Liver (tissue), 9 donors: ENCODE data around the gene ZCCHC17. TPM values are rescaled to one million over a fixed set of nuclear protein-coding genes. Genes with fewer than 3 reads are reported as not detected.

Source experiments
- DNase-seq: peaks from one replicate; pipeline ENCODE4 v3.0.0-alpha.2; 2017; ENCODE audit warnings: low spot score
- H3K27ac ChIP-seq, 2 donors: one replicate each; pipeline ENCODE4 v1.7.0; 2013; ENCODE audit warnings: inconsistent platforms in 2 of 2, low read length in 2 of 2, control low read depth in 1 of 2, low read depth in 1 of 2, mild to moderate bottlenecking in 1 of 2
- H3K27me3 ChIP-seq, 4 donors: one replicate each; pipeline versions ENCODE4 v1.6.1 to v1.7.0; 2013; ENCODE audit warnings: low read length in 3 of 4, inconsistent platforms in 1 of 4, mild to moderate bottlenecking in 1 of 4, moderate library complexity in 1 of 4; ENCODE audit not compliant: control insufficient read depth in 4 of 4, insufficient read depth in 4 of 4
- H3K36me3 ChIP-seq, 4 donors: one replicate each; pipeline versions ENCODE4 v1.6.1 to v1.7.0; 2013; ENCODE audit warnings: low read length in 3 of 4, mild to moderate bottlenecking in 3 of 4, low read depth in 1 of 4, moderate library complexity in 1 of 4; ENCODE audit not compliant: control insufficient read depth in 4 of 4, insufficient read depth in 3 of 4
- H3K4me1 ChIP-seq, 4 donors: one replicate each; pipeline versions ENCODE4 v1.6.1 to v1.7.0; 2013; ENCODE audit warnings: low read length in 3 of 4, mild to moderate bottlenecking in 3 of 4, moderate library complexity in 1 of 4; ENCODE audit not compliant: control insufficient read depth in 4 of 4, insufficient read depth in 4 of 4
- H3K4me3 ChIP-seq, 3 donors: one replicate each; pipeline versions ENCODE4 v1.6.1 to v1.7.0; 2013; ENCODE audit warnings: low read length in 3 of 3, control low read depth in 1 of 3, low read depth in 1 of 3, mild to moderate bottlenecking in 1 of 3
- H3K9ac ChIP-seq, 2 donors: one replicate each; pipeline ENCODE4 v1.7.0; 2013; ENCODE audit warnings: low read length in 2 of 2, mild to moderate bottlenecking in 2 of 2, moderate library complexity in 2 of 2, control low read depth in 1 of 2, low read depth in 1 of 2
- H3K9me3 ChIP-seq, 4 donors: one replicate each; pipeline versions ENCODE4 v1.6.1 to v1.7.0; 2013; ENCODE audit warnings: low read length in 3 of 4; ENCODE audit not compliant: control insufficient read depth in 4 of 4
- ATF3 ChIP-seq: IDR thresholded peaks from 2 replicates; pipeline ENCODE4 v1.6.1; 2016; ENCODE audit warnings: antibody characterized with exemption
- CTCF ChIP-seq: fragments of 150-350 bp; IDR thresholded peaks from 2 replicates; pipeline ENCODE4 v1.5.1; 2017; ENCODE audit warnings: improper control_type of control experiment, low read depth, low read length; ENCODE audit not compliant: missing input control
- EGR1 ChIP-seq, 2 donors: IDR thresholded peaks; 2 replicates each; pipeline ENCODE4 v1.6.1; 2016 to 2018; ENCODE audit warnings: antibody characterized with exemption in 2 of 2, low read depth in 2 of 2
- FOXA1 ChIP-seq: IDR thresholded peaks from 2 replicates; pipeline ENCODE4 v1.6.1; 2016; ENCODE audit warnings: antibody characterized with exemption
- FOXA2 ChIP-seq: IDR thresholded peaks from 2 replicates; pipeline ENCODE4 v1.6.1; 2016; ENCODE audit warnings: antibody characterized with exemption
- GABPA ChIP-seq, 2 donors: IDR thresholded peaks in 1 of 2; conservative IDR thresholded peaks in 1 of 2; 2 replicates each; pipeline ENCODE4 v1.6.1; 2016; ENCODE audit warnings: antibody characterized with exemption in 2 of 2, mild to moderate bottlenecking in 1 of 2, moderate library complexity in 1 of 2
- HNF4A ChIP-seq, 2 donors: conservative IDR thresholded peaks; 2 replicates each; pipeline ENCODE4 v1.6.1; 2016; ENCODE audit warnings: antibody characterized with exemption in 2 of 2, mild to moderate bottlenecking in 2 of 2
- HNF4G ChIP-seq: IDR thresholded peaks from 2 replicates; pipeline ENCODE4 v1.6.1; 2016; ENCODE audit warnings: antibody characterized with exemption
- JUND ChIP-seq, 2 donors: IDR thresholded peaks; 2 replicates each; pipeline ENCODE4 v1.6.1; 2016; ENCODE audit warnings: antibody characterized with exemption in 2 of 2
- MAX ChIP-seq: IDR thresholded peaks from 2 replicates; pipeline ENCODE4 v1.6.1; 2016; ENCODE audit warnings: antibody characterized with exemption
- NR2F2 ChIP-seq: IDR thresholded peaks from 2 replicates; pipeline ENCODE4 v1.6.1; 2016; ENCODE audit warnings: antibody characterized with exemption
- RAD21 ChIP-seq, 2 donors: IDR thresholded peaks; 2 replicates each; pipeline ENCODE4 v1.6.1; 2016; ENCODE audit warnings: antibody characterized with exemption in 2 of 2, mild to moderate bottlenecking in 2 of 2
- REST ChIP-seq: IDR thresholded peaks from 2 replicates; pipeline ENCODE4 v1.6.1; 2016; ENCODE audit warnings: antibody characterized with exemption, mild to moderate bottlenecking
- RXRA ChIP-seq, 2 donors: IDR thresholded peaks; 2 replicates each; pipeline ENCODE4 v1.6.1; 2017 to 2018; ENCODE audit warnings: antibody characterized with exemption in 2 of 2, mild to moderate bottlenecking in 1 of 2
- SP1 ChIP-seq: IDR thresholded peaks from 2 replicates; pipeline ENCODE4 v1.6.1; 2018; ENCODE audit warnings: antibody characterized with exemption, mild to moderate bottlenecking
- TAF1 ChIP-seq: conservative IDR thresholded peaks from 2 replicates; pipeline ENCODE4 v1.6.1; 2016; ENCODE audit warnings: antibody characterized with exemption, mild to moderate bottlenecking
- YY1 ChIP-seq: IDR thresholded peaks from 2 replicates; pipeline ENCODE4 v1.6.1; 2016; ENCODE audit warnings: antibody characterized with exemption, mild to moderate bottlenecking
- ZBTB33 ChIP-seq: IDR thresholded peaks from 2 replicates; pipeline ENCODE4 v1.6.1; 2016; ENCODE audit warnings: antibody characterized with exemption
- WGBS: extraction: QIAGEN DNeasy Blood & Tissue Kit; methylation state at CpG from one replicate; pipeline ENCODE4 v1.1.7; 2013; 5-methylcytosine and 5-hydroxymethylcytosine counted together
- polyA plus RNA-seq, 2 donors: library from polyadenylated mRNA; stranded (reverse) in 1 of 2; unstranded in 1 of 2; fragments of 200-250 nt in 1 of 2; fragments of >200 nt in 1 of 2; fragmentation: Nextera tagmentation in 1 of 2; extraction: Ambion mirVana in 1 of 2; gene quantifications; one replicate each; pipeline versions ENCODE4 v1.2.1 to v1.2.3, GENCODE V29; 2013 to 2015
- total RNA-seq, 2 donors: library from RNA; depleted of rRNA; stranded (reverse); fragments of >200 nt; gene quantifications; one replicate each; pipeline ENCODE4 v1.2.3, GENCODE V29; 2014
- donor health status: healthy.
- donor health status: healthy.
- donor health status: healthy.
- donor health status: healthy.
- donor health status: healthy.

The ZCCHC17 gene
- total and polyA plus RNA-seq, 4 donors = 7.4 to 15.1 (median 9.2) TPM

- no peaks in the 10 kb centered on the region for H3K36me3 ChIP-seq
- 92% methylated on average over 7 of the region's 7 CpGs for WGBS
- H3K27ac ChIP-seq = no peak overlapping the region
- no peak for DNase-seq
- H3K27me3 ChIP-seq = no peaks in the 10 kb centered on the region
- no peak overlapping the region for H3K4me3 ChIP-seq
- no peaks in the 10 kb centered on the region for H3K9me3 ChIP-seq
- peaks cover 9 to 21% (median 19%) of the 10 kb centered on the region in 4 donors for H3K4me1 ChIP-seq
- TF ChIP-seq FOXA2 = no peak
- TF ChIP-seq JUND (IDR thresholded peaks at IDR 0.05) = no peak
- TF ChIP-seq RAD21 (IDR thresholded peaks at IDR 0.05) = no peak
- TF ChIP-seq FOXA1 = no peak
- TF ChIP-seq CTCF = no peak
- TF ChIP-seq ATF3 = no peak
- no peak for TF ChIP-seq RXRA (IDR thresholded peaks at IDR 0.05)
- no peak for TF ChIP-seq MAX
- no peak for TF ChIP-seq NR2F2
- TF ChIP-seq HNF4A (conservative IDR thresholded peaks at IDR 0.05) = no peak
- no peak for TF ChIP-seq EGR1 (IDR thresholded peaks at IDR 0.05; ENCODE audit: low read depth in 2 of 2)
- TF ChIP-seq HNF4G = no peak
- no peak for TF ChIP-seq ZBTB33
- TF ChIP-seq GABPA (IDR thresholded peaks at IDR 0.05 in 1 of 2, conservative IDR thresholded peaks at IDR 0.05 in 1 of 2) = no peak
- TF ChIP-seq YY1 = no peak
- no peak for TF ChIP-seq TAF1
- no peak for TF ChIP-seq REST
- no peak for TF ChIP-seq SP1
- no peak overlapping the region for H3K9ac ChIP-seq
Observed at GRCh38 chr1:31374511-31375196, 77.8 kb downstream of the ZCCHC17 start.
